Activated naive CD4-positive, alpha-beta T cell treated with anti-CD3 and anti-CD28 coated beads, Interleukin-2, amount 50 U/mL, for 24 hours (primary cell): ENCODE results near the gene STOML1.

Experiments
- H3K27ac Mint-ChIP-seq: one replicate; pipeline ENCODE4 v1.8.0; 2021; ENCODE audit warnings: mild to moderate bottlenecking, mixed read lengths
- H3K27me3 Mint-ChIP-seq: one replicate; pipeline ENCODE4 v1.8.0; 2021; ENCODE audit warnings: mixed read lengths
- H3K36me3 Mint-ChIP-seq: one replicate; pipeline ENCODE4 v1.8.0; 2021; ENCODE audit warnings: mixed read lengths
- H3K4me1 Mint-ChIP-seq: one replicate; pipeline ENCODE4 v1.8.0; 2021; ENCODE audit warnings: mixed read lengths
- H3K4me3 Mint-ChIP-seq: one replicate; pipeline ENCODE4 v1.8.0; 2021; ENCODE audit warnings: mild to moderate bottlenecking, mixed read lengths
- H3K9me3 Mint-ChIP-seq: one replicate; pipeline ENCODE4 v1.8.0; 2021; ENCODE audit warnings: mixed read lengths

STOML1 gene

DNA sequence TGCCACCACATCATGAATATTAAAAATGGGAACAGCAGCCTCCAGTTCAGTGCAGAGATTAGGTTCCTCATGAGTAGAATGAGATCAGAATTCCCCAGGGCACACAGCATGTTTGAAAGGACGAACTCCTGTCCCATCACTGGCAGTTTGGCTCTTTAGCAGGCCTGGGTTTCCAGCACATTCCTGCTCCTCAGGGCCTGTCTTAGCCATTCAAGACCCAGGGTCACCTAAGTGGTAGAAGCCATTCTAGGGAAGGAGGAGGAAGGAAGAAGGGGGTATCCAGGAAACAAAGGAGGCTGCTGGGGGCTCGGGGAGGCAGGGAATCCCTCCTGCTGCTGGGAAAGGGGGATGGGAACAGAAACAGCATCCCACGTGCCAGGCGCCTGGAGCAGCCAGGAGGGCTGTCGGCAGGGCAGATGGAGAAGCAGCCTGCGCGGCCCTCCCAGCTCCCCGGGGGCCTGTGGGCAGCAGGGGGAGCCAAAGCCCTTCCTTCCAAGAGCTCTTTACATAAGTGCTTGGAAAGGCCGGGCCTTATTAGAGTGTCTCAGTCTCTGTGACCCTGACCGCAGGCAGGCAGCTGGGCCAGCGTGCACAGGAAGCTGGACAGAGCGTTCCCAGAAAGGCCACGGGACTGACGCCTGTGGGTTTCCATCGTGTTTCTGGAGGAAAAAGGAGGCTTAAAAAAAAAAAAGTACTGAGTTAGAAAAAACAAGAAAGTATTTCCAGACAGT, 41.1 kb downstream of the STOML1 start:
- no peaks in the 10 kb centered on the region for H3K36me3 Mint-ChIP-seq
- no peak overlapping the region for H3K4me3 Mint-ChIP-seq
- no peaks in the 10 kb centered on the region for H3K9me3 Mint-ChIP-seq
- H3K4me1 Mint-ChIP-seq = peaks cover 8% of the 10 kb centered on the region
- no peaks in the 10 kb centered on the region for H3K27me3 Mint-ChIP-seq
- H3K27ac Mint-ChIP-seq = peak overlapping the region; percentile 89

DNA sequence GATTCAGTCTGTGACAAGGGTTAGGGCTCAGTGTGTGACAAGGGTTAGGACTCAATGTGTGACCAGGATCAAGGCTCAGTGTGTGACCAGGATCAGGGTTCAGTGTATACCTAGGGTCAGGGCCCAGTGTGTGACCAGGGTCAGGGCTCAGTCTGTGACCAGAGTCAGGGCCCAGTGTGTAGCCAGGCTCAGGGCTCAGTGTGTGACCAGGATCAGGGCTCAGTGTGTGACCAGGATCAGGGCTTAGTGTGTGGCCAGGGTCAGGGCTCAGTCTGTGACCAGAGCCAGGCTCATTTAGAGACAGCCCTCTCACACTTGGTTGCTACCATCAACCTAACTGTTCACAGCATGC, 41.6 kb downstream of the STOML1 start:
- H3K4me3 Mint-ChIP-seq = no peak overlapping the region
- no peak overlapping the region for H3K27ac Mint-ChIP-seq
- H3K4me1 Mint-ChIP-seq = peaks cover 8% of the 10 kb centered on the region
- H3K36me3 Mint-ChIP-seq = no peaks in the 10 kb centered on the region
- H3K9me3 Mint-ChIP-seq = no peaks in the 10 kb centered on the region
- H3K27me3 Mint-ChIP-seq = no peaks in the 10 kb centered on the region

DNA sequence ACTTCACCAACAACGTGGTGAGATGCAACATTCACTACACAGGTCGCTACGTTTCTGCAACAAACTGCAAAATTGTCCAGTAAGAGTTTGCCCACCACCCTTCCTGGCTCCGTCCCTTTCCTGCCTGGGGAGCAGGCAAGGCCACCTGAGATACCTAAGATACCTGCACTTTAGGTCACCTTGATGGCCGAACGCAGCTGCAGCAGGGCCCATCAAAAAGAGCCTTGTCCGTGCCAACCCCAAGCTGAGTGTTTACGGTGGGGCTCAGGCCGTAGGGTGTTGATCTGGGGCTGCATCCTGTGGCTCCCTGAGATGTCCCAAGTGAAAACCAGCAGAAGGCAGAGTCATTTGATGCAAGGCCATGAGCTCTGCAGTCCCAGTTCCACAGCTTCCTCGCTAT, 42.6 kb downstream of the STOML1 start:
- Mint-ChIP-seq H3K4me3 (no peak overlapping the region), H3K27me3 (no peaks in the 10 kb centered on the region), H3K36me3 (no peaks in the 10 kb centered on the region), H3K9me3 (no peaks in the 10 kb centered on the region), H3K4me1 (peaks cover 8% of the 10 kb centered on the region), H3K27ac (no peak overlapping the region)

DNA sequence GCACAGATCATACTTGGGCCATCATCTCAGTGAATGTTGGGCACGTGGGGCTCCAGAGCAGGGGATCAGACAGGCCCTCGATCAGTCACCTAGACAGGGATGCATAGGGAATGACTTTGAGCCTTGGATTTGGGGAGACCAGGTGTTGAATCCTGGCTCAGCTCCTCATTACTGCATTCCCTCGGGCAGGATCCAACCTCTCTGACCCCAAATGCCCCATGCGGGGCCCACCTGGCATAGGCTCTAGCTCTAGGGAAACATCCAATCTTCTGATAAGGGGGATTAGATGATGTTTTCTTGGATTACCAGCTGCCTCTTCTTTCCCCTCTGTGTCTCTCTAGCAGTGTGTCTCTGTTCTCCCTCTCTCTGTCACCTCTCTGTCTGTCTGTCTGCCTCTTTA, 43.1 kb downstream of the STOML1 start:
- Mint-ChIP-seq H3K27me3 (no peaks in the 10 kb centered on the region), H3K4me3 (no peak overlapping the region), H3K27ac (no peak overlapping the region), H3K4me1 (peaks cover 8% of the 10 kb centered on the region), H3K36me3 (no peaks in the 10 kb centered on the region), H3K9me3 (no peaks in the 10 kb centered on the region)

DNA sequence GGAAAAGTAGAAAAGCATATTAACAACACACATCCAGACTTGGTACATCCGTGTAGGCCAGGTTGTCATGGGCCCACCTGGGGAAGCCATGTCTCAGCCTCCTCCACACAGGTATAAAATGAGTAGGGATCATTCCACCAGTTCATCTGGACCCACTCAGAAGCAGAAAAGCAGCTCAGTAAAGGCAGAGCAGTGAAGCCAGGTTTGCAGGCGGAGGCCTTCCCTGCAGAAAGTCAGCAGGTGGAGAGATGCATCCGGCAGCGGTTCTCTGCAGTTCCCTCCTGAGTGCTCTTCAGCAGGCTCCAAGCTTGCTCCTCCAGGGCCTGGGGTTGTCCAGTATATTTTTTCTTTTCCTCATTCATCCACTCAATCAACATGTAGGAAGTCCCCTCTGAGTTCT, 43.7 kb downstream of the STOML1 start:
- Mint-ChIP-seq H3K9me3 (no peaks in the 10 kb centered on the region), H3K4me3 (no peak overlapping the region), H3K36me3 (no peaks in the 10 kb centered on the region), H3K4me1 (peaks cover 8% of the 10 kb centered on the region), H3K27ac (no peak overlapping the region), H3K27me3 (no peaks in the 10 kb centered on the region)

DNA sequence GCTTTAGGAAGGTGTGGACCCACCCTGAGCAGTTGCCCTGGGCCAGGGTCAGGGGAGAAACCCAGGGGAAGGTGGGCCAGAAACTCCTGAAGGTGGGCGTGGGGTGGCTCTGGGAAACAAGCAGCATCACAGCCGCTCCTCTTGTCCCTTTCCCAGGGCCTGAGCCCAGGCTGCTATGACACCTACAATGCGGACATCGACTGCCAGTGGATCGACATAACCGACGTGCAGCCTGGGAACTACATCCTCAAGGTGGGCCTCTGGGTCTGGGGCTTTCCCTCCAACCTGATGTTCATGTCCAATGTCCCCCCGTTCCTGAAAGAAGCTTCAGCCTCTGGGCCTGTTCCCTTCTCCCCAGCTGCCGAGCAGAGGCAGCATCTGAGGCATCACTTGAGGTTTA, 44.4 kb downstream of the STOML1 start:
- Mint-ChIP-seq H3K4me1 (peaks cover 10% of the 10 kb centered on the region), H3K27me3 (no peaks in the 10 kb centered on the region), H3K36me3 (no peaks in the 10 kb centered on the region), H3K27ac (no peak overlapping the region), H3K4me3 (no peak overlapping the region), H3K9me3 (no peaks in the 10 kb centered on the region)

DNA sequence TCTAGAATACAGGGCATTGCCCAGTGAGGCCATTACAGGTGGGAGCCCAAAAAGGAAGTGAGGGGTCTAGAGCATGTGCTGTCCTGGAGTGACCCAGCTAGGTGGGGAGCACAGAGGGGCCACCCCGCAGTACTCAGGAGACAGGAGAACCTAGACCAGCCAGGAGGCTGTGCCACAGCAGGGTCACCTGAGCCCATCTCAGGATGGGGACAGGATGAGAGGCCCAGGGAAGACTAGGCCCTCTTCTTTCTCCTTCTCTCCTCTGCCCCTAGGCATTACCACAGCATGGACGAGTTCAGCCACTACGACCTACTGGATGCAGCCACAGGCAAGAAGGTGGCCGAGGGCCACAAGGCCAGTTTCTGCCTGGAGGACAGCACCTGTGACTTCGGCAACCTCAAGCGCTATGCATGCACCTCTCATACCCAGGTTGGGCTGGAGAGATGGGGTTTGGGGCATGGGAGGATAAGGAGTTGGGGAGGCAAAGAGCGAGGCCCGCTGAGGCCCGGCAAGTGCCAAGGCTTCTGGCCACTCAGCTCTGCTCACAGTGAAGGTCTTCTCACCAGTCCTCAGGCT, 45.2 kb downstream of the STOML1 start:
- no peaks in the 10 kb centered on the region for H3K9me3 Mint-ChIP-seq
- H3K36me3 Mint-ChIP-seq = no peaks in the 10 kb centered on the region
- H3K27me3 Mint-ChIP-seq = no peaks in the 10 kb centered on the region
- H3K4me3 Mint-ChIP-seq = no peak overlapping the region
- peaks cover 17% of the 10 kb centered on the region for H3K4me1 Mint-ChIP-seq
- H3K27ac Mint-ChIP-seq = no peak overlapping the region

DNA sequence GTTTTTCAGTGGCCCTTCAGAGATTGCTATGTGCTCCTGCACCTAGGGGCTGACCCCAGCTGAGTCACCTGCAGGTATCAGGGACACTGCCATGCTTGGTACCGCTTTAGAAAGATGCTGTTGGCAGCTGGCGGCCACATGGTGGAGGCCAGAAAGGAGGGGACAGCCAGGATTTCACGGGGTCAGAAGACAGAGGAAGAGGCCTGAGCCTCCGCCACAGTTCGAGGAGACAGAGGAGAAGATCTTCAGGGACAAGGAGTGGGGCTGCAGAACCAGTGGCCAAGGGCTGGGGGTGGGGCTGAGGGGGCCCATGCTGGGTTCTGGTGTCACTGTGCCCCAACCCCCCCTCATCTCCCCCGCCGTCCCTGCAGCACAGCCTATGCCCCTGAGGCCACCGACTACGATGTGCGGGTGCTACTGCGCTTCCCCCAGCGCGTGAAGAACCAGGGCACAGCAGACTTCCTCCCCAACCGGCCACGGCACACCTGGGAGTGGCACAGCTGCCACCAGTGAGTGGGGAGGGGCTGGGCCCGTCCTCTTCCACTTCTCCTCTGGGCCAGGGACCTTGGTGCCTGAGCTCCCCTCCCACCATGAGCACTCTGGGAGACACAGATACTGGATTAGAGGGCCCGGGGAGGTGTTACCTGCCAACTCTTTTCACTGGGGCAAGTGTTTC, 45.9 kb downstream of the STOML1 start:
- Mint-ChIP-seq H3K4me1 (peaks cover 22% of the 10 kb centered on the region), H3K36me3 (no peaks in the 10 kb centered on the region), H3K27me3 (no peaks in the 10 kb centered on the region), H3K27ac (no peak overlapping the region), H3K9me3 (no peaks in the 10 kb centered on the region), H3K4me3 (no peak overlapping the region)

DNA sequence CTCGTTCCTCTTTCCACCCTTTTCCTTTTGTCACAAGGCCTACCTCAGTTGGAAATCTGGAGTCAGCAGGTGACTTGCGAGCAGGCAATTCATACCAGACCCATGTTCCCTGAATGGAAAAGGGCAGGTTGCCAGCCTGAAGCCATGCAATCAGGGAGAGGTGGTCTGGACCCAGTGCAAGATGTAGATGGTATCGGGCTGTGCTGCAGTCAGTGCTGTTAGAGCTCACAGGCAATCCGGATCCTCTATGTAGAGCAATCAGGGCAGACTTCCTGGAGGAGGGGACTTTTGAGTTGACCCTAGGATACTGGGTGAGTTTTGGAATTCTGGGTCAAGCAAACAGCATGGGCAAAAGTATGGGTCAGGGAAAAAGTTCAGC, 47.0 kb downstream of the STOML1 start:
- Mint-ChIP-seq H3K36me3 (no peaks in the 10 kb centered on the region), H3K4me1 (peaks cover 16% of the 10 kb centered on the region), H3K27ac (peak overlapping the region; percentile 1), H3K9me3 (no peaks in the 10 kb centered on the region), H3K27me3 (no peaks in the 10 kb centered on the region), H3K4me3 (no peak overlapping the region)

DNA sequence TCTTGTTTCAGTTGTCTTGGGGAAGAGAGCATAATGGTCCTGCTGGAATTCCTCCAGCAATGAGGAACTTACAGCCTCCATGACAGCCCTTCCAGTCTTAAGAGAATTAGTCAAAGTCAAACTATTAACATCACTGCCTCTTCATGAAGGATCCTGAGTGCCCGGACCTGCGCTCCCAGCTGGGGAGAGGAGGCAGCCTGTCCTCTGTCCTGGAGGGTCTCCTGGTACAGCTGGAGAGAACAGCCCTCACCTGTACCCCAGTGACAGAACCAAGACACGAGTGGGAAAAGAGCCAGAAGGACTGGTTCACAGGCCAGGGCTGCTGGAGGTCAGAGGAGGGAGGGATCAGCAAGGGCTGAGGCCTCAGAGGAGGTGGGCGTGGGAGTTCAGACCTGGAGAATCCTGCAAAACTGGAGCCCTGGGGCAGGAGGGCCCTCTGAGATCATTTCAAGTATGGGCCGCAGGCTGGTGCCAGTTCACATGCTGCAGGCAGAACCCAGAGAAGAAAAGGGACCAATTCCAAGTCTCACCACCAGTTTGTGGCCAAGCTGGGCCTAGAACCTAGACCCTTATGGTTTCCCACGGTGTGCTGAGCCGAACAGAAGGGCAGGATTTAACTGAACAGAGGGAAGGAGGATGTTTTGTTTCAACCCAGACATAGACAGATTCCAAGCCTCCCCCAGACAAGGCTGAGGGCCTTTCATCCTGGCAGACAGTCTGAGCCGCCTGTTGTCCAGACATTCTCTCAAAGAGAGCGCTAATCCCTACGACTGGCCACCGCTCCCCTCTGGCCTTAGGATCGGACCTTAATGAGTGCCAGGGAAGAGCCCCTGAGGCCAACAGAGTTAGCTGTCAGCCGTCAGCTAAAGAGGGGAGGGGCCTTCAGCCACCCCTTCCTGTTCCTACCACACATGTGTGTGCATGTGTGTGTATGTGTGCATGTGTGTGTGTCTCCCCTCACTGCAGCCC, 47.6 kb downstream of the STOML1 start:
- peaks cover 16% of the 10 kb centered on the region for H3K4me1 Mint-ChIP-seq
- no peaks in the 10 kb centered on the region for H3K9me3 Mint-ChIP-seq
- no peaks in the 10 kb centered on the region for H3K36me3 Mint-ChIP-seq
- no peak overlapping the region for H3K4me3 Mint-ChIP-seq
- no peaks in the 10 kb centered on the region for H3K27me3 Mint-ChIP-seq
- H3K27ac Mint-ChIP-seq = no peak overlapping the region

DNA sequence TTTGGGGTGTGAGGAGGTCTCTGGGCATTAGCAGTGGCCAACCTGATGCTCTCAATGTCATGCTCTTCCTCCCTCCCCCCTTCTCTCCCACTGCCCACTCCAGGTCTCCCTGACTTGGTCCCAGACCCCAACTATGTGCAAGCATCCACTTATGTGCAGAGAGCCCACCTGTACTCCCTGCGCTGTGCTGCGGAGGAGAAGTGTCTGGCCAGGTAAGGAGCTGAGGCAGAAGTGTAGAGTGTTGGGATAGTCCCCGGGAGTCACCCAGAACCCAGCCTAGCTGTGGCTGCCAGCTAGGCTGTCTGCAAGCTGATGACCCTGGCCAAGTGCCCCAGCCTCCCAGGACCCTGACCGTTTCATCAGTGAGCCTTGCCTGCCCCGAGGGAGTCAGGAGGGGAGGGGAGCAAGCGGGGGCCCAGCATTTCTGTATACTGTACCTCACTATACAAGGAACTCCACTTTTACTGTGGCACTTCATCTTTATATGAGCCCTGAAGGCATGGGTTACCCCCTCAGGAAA, 49.3 kb downstream of the STOML1 start:
- H3K36me3 Mint-ChIP-seq = no peaks in the 10 kb centered on the region
- H3K4me3 Mint-ChIP-seq = no peak overlapping the region
- no peaks in the 10 kb centered on the region for H3K27me3 Mint-ChIP-seq
- no peak overlapping the region for H3K27ac Mint-ChIP-seq
- H3K9me3 Mint-ChIP-seq = no peaks in the 10 kb centered on the region
- H3K4me1 Mint-ChIP-seq = peaks cover 16% of the 10 kb centered on the region

DNA sequence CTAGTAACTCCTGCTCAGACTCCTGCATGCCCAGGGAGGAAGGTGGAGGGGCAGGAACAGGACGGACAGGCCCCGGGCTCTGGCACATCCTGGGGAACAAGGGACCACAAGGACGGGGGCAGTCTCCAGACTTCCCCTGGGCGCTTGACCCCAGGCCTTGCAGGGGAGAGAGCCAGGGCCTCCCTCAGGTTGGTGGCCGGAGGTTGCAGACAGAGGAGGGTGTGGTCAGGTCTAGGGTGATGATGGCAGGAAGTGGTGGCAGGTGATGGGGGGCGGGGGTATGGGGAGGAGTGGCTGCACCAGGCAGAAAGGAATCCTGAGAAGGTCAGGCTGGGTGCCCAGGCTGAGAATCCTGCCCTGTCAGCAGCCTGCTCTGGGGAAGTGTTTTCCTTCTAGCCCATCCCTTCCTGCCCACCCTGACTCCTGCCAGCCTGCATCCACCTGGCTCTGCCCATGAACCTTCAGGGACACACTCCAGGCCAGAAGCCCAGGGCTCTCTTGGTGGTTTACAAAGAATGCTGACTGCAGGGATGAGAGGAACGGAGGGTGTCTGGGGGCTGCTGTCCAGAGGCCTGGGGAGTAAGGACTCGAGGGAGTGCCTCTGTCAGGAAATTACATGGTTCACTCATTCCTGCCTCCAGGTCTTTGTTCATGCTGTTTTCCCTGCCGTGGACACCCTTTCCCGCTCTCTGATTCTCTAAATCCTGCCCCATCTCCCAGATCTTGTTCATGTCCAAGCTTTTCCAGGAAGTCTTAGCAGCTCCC, 50.0 kb downstream of the STOML1 start:
- Mint-ChIP-seq H3K4me1 (peaks cover 16% of the 10 kb centered on the region), H3K27me3 (no peaks in the 10 kb centered on the region), H3K27ac (no peak overlapping the region), H3K9me3 (no peaks in the 10 kb centered on the region), H3K36me3 (no peaks in the 10 kb centered on the region), H3K4me3 (no peak overlapping the region)

DNA sequence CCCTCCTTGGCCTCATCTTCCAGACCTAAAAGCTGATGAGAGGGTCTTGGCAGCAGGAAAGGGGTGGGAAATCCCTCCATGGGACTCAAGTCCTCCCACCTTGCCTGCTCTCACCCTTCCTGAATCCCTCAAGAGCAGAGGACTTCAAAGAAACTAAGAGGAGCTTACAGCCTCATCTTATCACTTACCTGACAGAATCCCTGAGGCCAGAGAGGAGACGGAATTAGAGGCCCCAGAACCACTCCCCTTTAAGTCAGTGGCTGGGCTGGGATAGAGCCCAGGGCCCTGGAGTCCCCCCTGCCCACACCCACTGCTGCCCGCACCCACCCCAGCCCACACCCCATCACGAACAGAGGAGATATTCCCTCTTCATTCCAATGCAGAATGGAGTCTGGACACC, 50.6 kb downstream of the STOML1 start:
- H3K27ac Mint-ChIP-seq = no peak overlapping the region
- H3K36me3 Mint-ChIP-seq = no peaks in the 10 kb centered on the region
- H3K4me3 Mint-ChIP-seq = no peak overlapping the region
- no peaks in the 10 kb centered on the region for H3K9me3 Mint-ChIP-seq
- no peaks in the 10 kb centered on the region for H3K27me3 Mint-ChIP-seq
- H3K4me1 Mint-ChIP-seq = peaks cover 16% of the 10 kb centered on the region

DNA sequence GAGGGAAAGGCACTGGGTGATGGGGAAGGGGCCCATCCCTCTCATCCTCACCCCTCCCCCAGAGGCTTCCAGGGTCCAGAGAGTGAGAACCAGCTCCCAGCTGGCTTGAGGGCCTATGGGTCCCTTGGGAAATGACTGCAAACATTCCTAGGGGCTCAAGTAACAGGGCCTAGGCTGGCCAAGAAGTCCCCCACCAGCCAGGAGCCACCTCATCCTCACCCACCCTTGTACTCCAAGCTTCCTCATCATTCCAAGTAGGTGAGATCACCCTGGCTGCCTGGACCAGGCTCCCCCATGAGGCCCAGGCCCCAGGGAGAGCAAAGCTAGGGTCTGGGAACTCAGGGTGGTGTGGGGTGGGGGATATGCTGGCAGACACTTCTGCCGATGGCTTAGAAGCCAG, 51.1 kb downstream of the STOML1 start:
- no peaks in the 10 kb centered on the region for H3K36me3 Mint-ChIP-seq
- no peaks in the 10 kb centered on the region for H3K9me3 Mint-ChIP-seq
- no peak overlapping the region for H3K27ac Mint-ChIP-seq
- H3K4me3 Mint-ChIP-seq = no peak overlapping the region
- H3K27me3 Mint-ChIP-seq = no peaks in the 10 kb centered on the region
- H3K4me1 Mint-ChIP-seq = peaks cover 16% of the 10 kb centered on the region
